Kidney (tissue), 14 donors: ENCODE results near the gene LIN7B. TPM values are rescaled to one million over a fixed set of nuclear protein-coding genes. Genes with fewer than 3 reads are reported as not detected.

Experiments used
- DNase-seq, 5 donors: peaks; one replicate each; pipeline ENCODE4 v3.0.0-alpha.2; 2013 to 2020
- FAIRE-seq: peaks from 2 replicates; lab custom pipeline; 2012; peaks lifted over from hg19 to GRCh38; lab: Jason Lieb, UNC
- H3K27ac ChIP-seq, 2 donors: one replicate each; pipeline ENCODE4 v1.7.0; 2013; ENCODE audit warnings: low read depth in 2 of 2, low read length in 2 of 2, inconsistent platforms in 1 of 2
- H3K27me3 ChIP-seq: one replicate; pipeline ENCODE4 v1.7.1; 2013; ENCODE audit warnings: low read length, inconsistent platforms; ENCODE audit not compliant: control insufficient read depth, insufficient read depth
- H3K36me3 ChIP-seq, 3 donors: one replicate each; pipeline versions ENCODE4 v1.7.0 to v1.7.1; 2013; ENCODE audit warnings: low read length in 3 of 3, control low read depth in 1 of 3, inconsistent platforms in 1 of 3; ENCODE audit not compliant: insufficient read depth in 3 of 3, control insufficient read depth in 2 of 3
- H3K4me1 ChIP-seq, 3 donors: one replicate each; pipeline versions ENCODE4 v1.7.0 to v1.7.1; 2013; ENCODE audit warnings: low read length in 3 of 3, inconsistent platforms in 1 of 3, low read depth in 1 of 3; ENCODE audit not compliant: control insufficient read depth in 2 of 3, insufficient read depth in 2 of 3
- H3K4me3 ChIP-seq, 3 donors: one replicate each; pipeline versions ENCODE4 v1.7.0 to v1.8.1; 2013; ENCODE audit warnings: low read length in 3 of 3, control low read depth in 1 of 3, inconsistent platforms in 1 of 3
- H3K9ac ChIP-seq, 3 donors: one replicate each; pipeline versions ENCODE4 v1.7.0 to v1.7.1; 2013; ENCODE audit warnings: low read length in 3 of 3, control low read depth in 1 of 3, inconsistent platforms in 1 of 3
- H3K9me3 ChIP-seq, 3 donors: one replicate each; pipeline versions ENCODE4 v1.7.0 to v1.7.1; 2013; ENCODE audit warnings: low read length in 3 of 3, control low read depth in 1 of 3, inconsistent platforms in 1 of 3; ENCODE audit not compliant: control insufficient read depth in 2 of 3, insufficient read depth in 1 of 3
- CTCF ChIP-seq: IDR thresholded peaks from 3 replicates; pipeline ENCODE4 v1.5.1; 2012; ENCODE audit warnings: mild to moderate bottlenecking, moderate library complexity, borderline replicate concordance; ENCODE audit not compliant: insufficient read depth; ENCODE audit errors: extremely low read depth
- intact Hi-C: fragments of 100-400 bp; cut with DNase I; formaldehyde crosslinking; loops from one replicate; pipeline ENCODE4 v1.11.1; 2022
- polyA plus RNA-seq: library from polyadenylated mRNA; stranded (reverse); fragments of 350-450 nt; fragmentation: Illumina TruSeq; extraction: RNeasy Lipid Tissue Mini Kit (QIAGEN cat#74804); gene quantifications from one replicate; pipeline ENCODE4 v1.2.3, GENCODE V29; 2014; ENCODE audit warnings: low read depth, low replicate concordance; ENCODE audit not compliant: insufficient read depth
- total RNA-seq: library from RNA; stranded (reverse); fragmentation: NEBNext Ultra II Directional; extraction: Animal tissue kit (Norgen Biotek cat#: 25700); gene quantifications from one replicate; pipeline ENCODE4 v1.2.1, GENCODE V29; 2021
- donor health status: control.
- donor health status: control.
- donor health status: control.
- donor health status: control.
- donor health status: control.
- donor health status: DM: yes; HTN: yes; CAD: no.
- donor health status: Normal renal cell carcinoma (clear cell type).

Gene LIN7B
- total and polyA plus RNA-seq, 2 donors from 2014 or later, result 4.7 to 9.7 TPM

- FAIRE-seq, result no peak
- peak overlapping the region; percentile 83 to 89 for H3K27ac ChIP-seq
- no peaks in the 10 kb centered on the region for H3K36me3 ChIP-seq
- peaks cover 0 to 27% (median 0%) of the 10 kb centered on the region in 3 donors for H3K4me1 ChIP-seq
- H3K27me3 ChIP-seq, result no peaks in the 10 kb centered on the region
- no peak for DNase-seq
- intact Hi-C loops, result no loop called here
- peak overlapping the region in 1 of 3 donors; percentile 85 for H3K9ac ChIP-seq
- H3K4me3 ChIP-seq, result peak overlapping the region; percentile 18 to 89 (median 55)
- TF ChIP-seq CTCF, result no peak
- H3K9me3 ChIP-seq, result no peaks in the 10 kb centered on the region
Observed at GRCh38 chr19:49150944-49151243, 36.7 kb downstream of the LIN7B start.

- intact Hi-C loops, result no loop called here
- Histone ChIP-seq H3K4me3 (peak overlapping the region in 2 of 3 donors; percentile 34 to 89), H3K9me3 (no peaks in the 10 kb centered on the region), H3K4me1 (peaks cover 0 to 26% (median 0%) of the 10 kb centered on the region in 3 donors), H3K9ac (peak overlapping the region in 2 of 3 donors; percentile 10 to 85), H3K36me3 (no peaks in the 10 kb centered on the region), H3K27me3 (no peaks in the 10 kb centered on the region), H3K27ac (peak overlapping the region; percentile 83 to 89)
- no peak for TF ChIP-seq CTCF
- FAIRE-seq, result no peak
- DNase-seq, result peak; percentile 67 to 92 (median 82)
Observed at GRCh38 chr19:49151267-49152118, 37.3 kb downstream of the LIN7B start.

GRCh38 chr19:49152119-49152550, 38.0 kb downstream of the LIN7B start:
- H3K4me3 ChIP-seq, result no peak overlapping the region
- DNase-seq (no peak), FAIRE-seq (no peak)
- no peaks in the 10 kb centered on the region for H3K36me3 ChIP-seq
- peak overlapping the region in 1 of 2 donors; percentile 83 for H3K27ac ChIP-seq
- TF ChIP-seq CTCF, result no peak
- peaks cover 0 to 26% (median 0%) of the 10 kb centered on the region in 3 donors for H3K4me1 ChIP-seq
- H3K27me3 ChIP-seq, result no peaks in the 10 kb centered on the region
- no peak overlapping the region for H3K9ac ChIP-seq
- intact Hi-C loops, result no loop called here
- H3K9me3 ChIP-seq, result no peaks in the 10 kb centered on the region
